ENCODE measurements around the gene LPAR3. TPM values are rescaled to one million over a fixed set of nuclear protein-coding genes. Genes with fewer than 3 reads are reported as not detected.

The LPAR3 gene
- polyA plus RNA-seq, 4 donors, result 0.12 to 0.13 TPM; not detected in 2

GRCh38 chr1:84795213-84795612 lies 97.8 kb downstream of the LPAR3 start:
- Histone ChIP-seq H3K27ac (ENCODE audit: low read depth in 1 of 3, low read length in 2 of 3) (no peak overlapping the region), H3K27me3 (ENCODE audit: control insufficient read depth in 3 of 3, insufficient read depth in 3 of 3, low read length in 3 of 3) (no peaks in the 10 kb centered on the region), H3K4me1 (ENCODE audit: control insufficient read depth in 3 of 3, insufficient read depth in 2 of 3, low read depth in 1 of 3, low read length in 2 of 3) (no peaks in the 10 kb centered on the region), H3K9me3 (ENCODE audit: control insufficient read depth in 2 of 2, insufficient read depth in 1 of 2, low read depth in 1 of 2, low read length in 1 of 2) (no peaks in the 10 kb centered on the region), H3K4me3 (ENCODE audit: low read depth in 1 of 3, low read length in 3 of 3) (no peak overlapping the region), H3K36me3 (ENCODE audit: control insufficient read depth in 3 of 3, insufficient read depth in 2 of 3, low read depth in 1 of 3, low read length in 3 of 3) (no peaks in the 10 kb centered on the region)
- DNase-seq (no peak), FAIRE-seq (no peak)
- 85 to 93% (median 88%) methylated on average over 2 of the region's 2 CpGs for WGBS, 3 donors

- FAIRE-seq (no peak), DNase-seq (no peak)
- no peaks in the 10 kb centered on the region for H3K27me3 ChIP-seq (ENCODE audit: control insufficient read depth in 3 of 3, insufficient read depth in 3 of 3, low read length in 3 of 3)
- H3K9me3 ChIP-seq (ENCODE audit: control insufficient read depth in 2 of 2, insufficient read depth in 1 of 2, low read depth in 1 of 2, low read length in 1 of 2), result no peaks in the 10 kb centered on the region
- no peaks in the 10 kb centered on the region for H3K36me3 ChIP-seq (ENCODE audit: control insufficient read depth in 3 of 3, insufficient read depth in 2 of 3, low read depth in 1 of 3, low read length in 3 of 3)
- H3K4me1 ChIP-seq (ENCODE audit: control insufficient read depth in 3 of 3, insufficient read depth in 2 of 3, low read depth in 1 of 3, low read length in 2 of 3), result no peaks in the 10 kb centered on the region
- H3K4me3 ChIP-seq (ENCODE audit: low read depth in 1 of 3, low read length in 3 of 3), result no peak overlapping the region
- H3K27ac ChIP-seq (ENCODE audit: low read depth in 1 of 3, low read length in 2 of 3), result no peak overlapping the region
- WGBS, 3 donors, result 85 to 94% (median 94%) methylated on average over 2 of the region's 2 CpGs
Observed at GRCh38 chr1:84792421-84792820, 100.6 kb downstream of the LPAR3 start.

- Histone ChIP-seq H3K27me3 (ENCODE audit: control insufficient read depth in 3 of 3, insufficient read depth in 3 of 3, low read length in 3 of 3) (no peaks in the 10 kb centered on the region), H3K4me3 (ENCODE audit: low read depth in 1 of 3, low read length in 3 of 3) (no peak overlapping the region), H3K36me3 (ENCODE audit: control insufficient read depth in 3 of 3, insufficient read depth in 2 of 3, low read depth in 1 of 3, low read length in 3 of 3) (no peaks in the 10 kb centered on the region), H3K27ac (ENCODE audit: low read depth in 1 of 3, low read length in 2 of 3) (no peak overlapping the region), H3K4me1 (ENCODE audit: control insufficient read depth in 3 of 3, insufficient read depth in 2 of 3, low read depth in 1 of 3, low read length in 2 of 3) (no peaks in the 10 kb centered on the region), H3K9me3 (ENCODE audit: control insufficient read depth in 2 of 2, insufficient read depth in 1 of 2, low read depth in 1 of 2, low read length in 1 of 2) (no peaks in the 10 kb centered on the region)
- DNase-seq (no peak), FAIRE-seq (no peak)
- WGBS, 3 donors, result 57 to 71% (median 58%) methylated on average over 3 of the region's 3 CpGs
Observed at GRCh38 chr1:84789014-84789413, 104.0 kb downstream of the LPAR3 start.

GRCh38 chr1:84785271-84786036 lies 107.6 kb downstream of the LPAR3 start:
- no peak for FAIRE-seq
- Histone ChIP-seq H3K27ac (ENCODE audit: low read depth in 1 of 3, low read length in 2 of 3) (no peak overlapping the region), H3K36me3 (ENCODE audit: control insufficient read depth in 3 of 3, insufficient read depth in 2 of 3, low read depth in 1 of 3, low read length in 3 of 3) (no peaks in the 10 kb centered on the region), H3K4me3 (ENCODE audit: low read depth in 1 of 3, low read length in 3 of 3) (no peak overlapping the region), H3K4me1 (ENCODE audit: control insufficient read depth in 3 of 3, insufficient read depth in 2 of 3, low read depth in 1 of 3, low read length in 2 of 3) (peaks cover 0 to 3% (median 0%) of the 10 kb centered on the region in 3 donors), H3K9me3 (ENCODE audit: control insufficient read depth in 2 of 2, insufficient read depth in 1 of 2, low read depth in 1 of 2, low read length in 1 of 2) (no peaks in the 10 kb centered on the region), H3K27me3 (ENCODE audit: control insufficient read depth in 3 of 3, insufficient read depth in 3 of 3, low read length in 3 of 3) (peaks cover 0 to 2% (median 0%) of the 10 kb centered on the region in 3 donors)
- no peak for DNase-seq
- 69 to 89% (median 83%) methylated on average over 4 of the region's 4 CpGs for WGBS, 3 donors

DNA sequence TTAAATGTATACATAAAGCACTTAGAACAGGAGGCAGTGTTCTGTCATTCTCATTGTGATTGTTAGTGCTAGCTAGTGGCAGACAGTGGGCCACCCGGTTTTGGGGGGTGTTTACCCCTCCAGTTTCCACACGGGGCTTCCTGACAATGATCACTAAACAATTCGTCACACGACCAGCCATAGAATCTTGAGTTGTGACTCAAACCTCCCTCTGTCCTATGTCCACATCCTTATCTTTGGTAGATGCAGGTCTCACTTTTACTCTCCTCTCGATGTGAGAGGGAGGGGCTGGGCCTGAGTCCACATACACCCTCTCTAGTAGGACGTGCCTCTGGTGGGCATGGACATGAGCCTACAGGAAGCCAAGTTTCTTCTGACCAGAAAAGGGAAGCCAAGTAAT lies 110.1 kb downstream of the LPAR3 start:
- no peak for FAIRE-seq
- no peak for DNase-seq

DNA sequence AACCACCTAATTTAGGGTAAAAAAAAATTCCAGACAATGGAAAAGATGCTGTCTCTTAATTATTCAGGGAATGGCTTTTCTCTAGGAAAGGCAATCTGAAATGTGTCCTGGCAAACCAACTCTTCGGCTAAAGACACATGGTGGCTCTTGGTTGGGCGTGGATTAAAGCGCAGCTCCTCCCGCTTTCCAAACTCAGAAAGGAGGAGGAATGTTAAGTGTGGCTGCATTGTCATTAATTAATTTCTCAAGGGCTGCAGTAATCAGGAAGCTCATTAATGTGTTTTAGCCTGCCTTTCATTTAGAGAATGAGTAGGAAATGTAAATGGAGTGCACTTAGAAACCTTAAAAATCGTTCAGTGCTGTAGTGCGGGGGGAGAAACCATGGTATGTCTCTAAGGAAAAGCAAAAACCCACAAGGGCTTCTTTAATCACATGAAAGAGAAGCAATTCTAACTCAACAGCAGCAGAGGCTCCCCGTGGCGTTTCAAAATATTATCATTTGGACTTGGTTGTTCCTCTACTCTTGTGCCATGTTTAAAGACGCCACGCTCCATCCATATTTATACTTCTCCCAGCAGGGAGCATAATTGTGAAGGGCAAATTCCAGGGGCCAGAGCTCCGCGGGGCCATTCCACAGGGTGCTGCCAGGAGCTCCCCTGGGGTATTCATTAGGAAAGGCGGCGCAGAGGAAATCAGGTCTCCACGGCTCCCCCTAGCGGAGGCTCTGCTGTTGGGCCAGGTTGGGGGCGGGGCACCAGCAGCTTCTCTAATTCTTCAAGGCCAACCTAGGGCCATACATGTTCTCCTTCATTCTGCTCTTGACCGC lies 110.8 kb downstream of the LPAR3 start:
- H3K4me1 ChIP-seq (ENCODE audit: control insufficient read depth in 3 of 3, insufficient read depth in 2 of 3, low read depth in 1 of 3, low read length in 2 of 3), result peaks cover 0 to 3% (median 0%) of the 10 kb centered on the region in 3 donors
- H3K27me3 ChIP-seq (ENCODE audit: control insufficient read depth in 3 of 3, insufficient read depth in 3 of 3, low read length in 3 of 3), result peaks cover 0 to 2% (median 0%) of the 10 kb centered on the region in 3 donors
- FAIRE-seq (no peak), DNase-seq (peak; percentile 67 to 77)
- H3K36me3 ChIP-seq (ENCODE audit: control insufficient read depth in 3 of 3, insufficient read depth in 2 of 3, low read depth in 1 of 3, low read length in 3 of 3), result no peaks in the 10 kb centered on the region
- H3K27ac ChIP-seq (ENCODE audit: low read depth in 1 of 3, low read length in 2 of 3), result no peak overlapping the region
- WGBS, 3 donors, result 52 to 56% (median 52%) methylated on average over 18 of the region's 18 CpGs
- H3K4me3 ChIP-seq (ENCODE audit: low read depth in 1 of 3, low read length in 3 of 3), result no peak overlapping the region
- H3K9me3 ChIP-seq (ENCODE audit: control insufficient read depth in 2 of 2, insufficient read depth in 1 of 2, low read depth in 1 of 2, low read length in 1 of 2), result no peaks in the 10 kb centered on the region

More for the DNA sequence above, 110.1 kb downstream of the LPAR3 start:
- Histone ChIP-seq H3K27me3 (ENCODE audit: control insufficient read depth in 3 of 3, insufficient read depth in 3 of 3, low read length in 3 of 3) (peaks cover 0 to 2% (median 0%) of the 10 kb centered on the region in 3 donors), H3K27ac (ENCODE audit: low read depth in 1 of 3, low read length in 2 of 3) (no peak overlapping the region), H3K36me3 (ENCODE audit: control insufficient read depth in 3 of 3, insufficient read depth in 2 of 3, low read depth in 1 of 3, low read length in 3 of 3) (no peaks in the 10 kb centered on the region), H3K4me3 (ENCODE audit: low read depth in 1 of 3, low read length in 3 of 3) (no peak overlapping the region), H3K9me3 (ENCODE audit: control insufficient read depth in 2 of 2, insufficient read depth in 1 of 2, low read depth in 1 of 2, low read length in 1 of 2) (no peaks in the 10 kb centered on the region), H3K4me1 (ENCODE audit: control insufficient read depth in 3 of 3, insufficient read depth in 2 of 3, low read depth in 1 of 3, low read length in 2 of 3) (peaks cover 0 to 3% (median 0%) of the 10 kb centered on the region in 3 donors)
- WGBS, 3 donors, result 58 to 69% (median 64%) methylated on average over 6 of the region's 6 CpGs

DNA sequence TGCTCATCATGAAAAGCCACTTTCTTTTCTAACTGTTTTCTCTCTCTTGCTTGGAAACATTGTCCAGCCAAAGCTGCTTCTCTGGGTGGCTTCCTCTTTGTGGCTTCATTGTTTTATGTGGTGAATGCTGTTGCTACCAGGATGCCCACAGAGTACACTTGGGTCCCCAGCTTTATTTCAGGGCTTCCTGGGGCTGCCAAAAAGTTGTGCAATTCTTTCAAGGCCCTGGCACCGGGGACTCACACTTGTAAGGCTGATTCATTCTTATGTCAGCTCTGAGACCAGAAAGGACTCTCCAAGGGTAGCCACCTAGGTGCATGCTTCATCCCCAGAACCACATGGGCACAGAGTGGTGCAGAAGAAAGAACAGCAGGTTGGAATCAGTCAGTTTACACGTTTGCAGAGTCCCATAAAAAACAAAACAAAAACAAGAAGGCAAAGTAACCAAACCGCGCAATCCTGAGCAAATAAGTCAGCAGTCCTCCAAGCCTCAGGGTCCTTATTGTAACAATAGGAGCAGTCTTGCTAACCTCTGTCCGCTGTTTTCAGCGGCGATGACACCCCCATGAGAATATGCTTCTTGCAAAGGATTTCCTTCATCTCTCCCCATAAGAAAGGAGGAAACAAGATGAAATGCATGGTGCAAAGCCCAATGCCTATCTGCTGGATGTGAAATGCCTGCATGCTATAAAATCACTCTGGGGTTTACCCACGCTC lies 112.8 kb downstream of the LPAR3 start:
- Histone ChIP-seq H3K27ac (ENCODE audit: low read depth in 1 of 3, low read length in 2 of 3) (no peak overlapping the region), H3K36me3 (ENCODE audit: control insufficient read depth in 3 of 3, insufficient read depth in 2 of 3, low read depth in 1 of 3, low read length in 3 of 3) (no peaks in the 10 kb centered on the region), H3K4me3 (ENCODE audit: low read depth in 1 of 3, low read length in 3 of 3) (no peak overlapping the region), H3K4me1 (ENCODE audit: control insufficient read depth in 3 of 3, insufficient read depth in 2 of 3, low read depth in 1 of 3, low read length in 2 of 3) (peaks cover 0 to 3% (median 0%) of the 10 kb centered on the region in 3 donors), H3K9me3 (ENCODE audit: control insufficient read depth in 2 of 2, insufficient read depth in 1 of 2, low read depth in 1 of 2, low read length in 1 of 2) (no peaks in the 10 kb centered on the region), H3K27me3 (ENCODE audit: control insufficient read depth in 3 of 3, insufficient read depth in 3 of 3, low read length in 3 of 3) (peaks cover 0 to 2% (median 0%) of the 10 kb centered on the region in 3 donors)
- no peak for FAIRE-seq
- 67 to 74% (median 69%) methylated on average over 8 of the region's 8 CpGs for WGBS, 3 donors
- no peak for DNase-seq

- no peak for DNase-seq
- Histone ChIP-seq H3K9me3 (ENCODE audit: control insufficient read depth in 2 of 2, insufficient read depth in 1 of 2, low read depth in 1 of 2, low read length in 1 of 2) (no peaks in the 10 kb centered on the region), H3K27me3 (ENCODE audit: control insufficient read depth in 3 of 3, insufficient read depth in 3 of 3, low read length in 3 of 3) (peaks cover 0 to 2% (median 0%) of the 10 kb centered on the region in 3 donors), H3K27ac (ENCODE audit: low read depth in 1 of 3, low read length in 2 of 3) (no peak overlapping the region), H3K4me3 (ENCODE audit: low read depth in 1 of 3, low read length in 3 of 3) (no peak overlapping the region), H3K4me1 (ENCODE audit: control insufficient read depth in 3 of 3, insufficient read depth in 2 of 3, low read depth in 1 of 3, low read length in 2 of 3) (peaks cover 0 to 8% (median 0%) of the 10 kb centered on the region in 3 donors), H3K36me3 (ENCODE audit: control insufficient read depth in 3 of 3, insufficient read depth in 2 of 3, low read depth in 1 of 3, low read length in 3 of 3) (no peaks in the 10 kb centered on the region)
- FAIRE-seq, result no peak
- WGBS, 3 donors, result 75 to 79% (median 75%) methylated on average over 5 of the region's 5 CpGs
Observed at GRCh38 chr1:84776639-84777038, 116.4 kb downstream of the LPAR3 start.
